Measurements from ENCODE around the gene TAL1. TPM values are rescaled to one million over a fixed set of nuclear protein-coding genes. Genes with fewer than 3 reads are reported as not detected.
A peak's percentile ranks its signal among the peaks of the same experiment; 100 is the strongest.

The TAL1 gene
- total and polyA plus RNA-seq, 7 donors: 1.2 to 3.9 (median 2.7) TPM; not detected in 1

- Histone ChIP-seq H3K27me3 (peaks cover 0 to 14% (median 0%) of the 10 kb centered on the region in 3 donors), H3K9me3 (no peaks in the 10 kb centered on the region), H3K27ac (no peak overlapping the region), H3K4me3 (no peak overlapping the region), H3K36me3 (no peaks in the 10 kb centered on the region), H3K4me1 (no peaks in the 10 kb centered on the region)
- peak; percentile 40 for DNase-seq
- intact Hi-C loops (cut with DNase I): no loop called here
- TF ChIP-seq POLR2AphosphoS5 (IDR thresholded peaks at IDR 0.05): no peak
- TF ChIP-seq EP300 (IDR thresholded peaks at IDR 0.05): no peak
- no peak for TF ChIP-seq CTCF (IDR thresholded peaks at IDR 0.05)
- TF ChIP-seq POLR2A (IDR thresholded peaks at IDR 0.05): no peak
- 56 to 80% methylated on average over 3 of the region's 3 CpGs for WGBS, 2 donors
These were observed 17.5 kb downstream of the TAL1 start for GRCh38 chr1:47214549-47214948.

- TF ChIP-seq EP300 (IDR thresholded peaks at IDR 0.05) (no peak), CTCF (IDR thresholded peaks at IDR 0.05) (no peak), POLR2A (IDR thresholded peaks at IDR 0.05) (no peak), POLR2AphosphoS5 (IDR thresholded peaks at IDR 0.05) (no peak)
These were observed 18.6 kb downstream of the TAL1 start for GRCh38 chr1:47213230-47213963.

GRCh38 chr1:47212636-47213229 lies 19.3 kb downstream of the TAL1 start:
- TF ChIP-seq CTCF (IDR thresholded peaks at IDR 0.05): no peak
- no peak for TF ChIP-seq POLR2AphosphoS5 (IDR thresholded peaks at IDR 0.05)
- Histone ChIP-seq H3K36me3 (no peaks in the 10 kb centered on the region), H3K27ac (peak overlapping the region in 1 of 4 donors; percentile 18), H3K4me1 (no peaks in the 10 kb centered on the region), H3K9me3 (no peaks in the 10 kb centered on the region), H3K27me3 (peaks cover 0 to 28% (median 0%) of the 10 kb centered on the region in 3 donors), H3K4me3 (no peak overlapping the region)
- intact Hi-C loops (cut with DNase I): no loop called here
- WGBS, 2 donors: 83 to 85% methylated on average over 4 of the region's 4 CpGs
- peak; percentile 28 for DNase-seq

More at GRCh38 chr1:47213230-47213963, 18.6 kb downstream of the TAL1 start:
- Histone ChIP-seq H3K4me3 (no peak overlapping the region), H3K27me3 (peaks cover 0 to 22% (median 0%) of the 10 kb centered on the region in 3 donors), H3K9me3 (no peaks in the 10 kb centered on the region), H3K27ac (no peak overlapping the region), H3K4me1 (no peaks in the 10 kb centered on the region), H3K36me3 (no peaks in the 10 kb centered on the region)
- WGBS, 2 donors: 69 to 80% methylated on average over 11 of the region's 11 CpGs
- peak; percentile 35 for DNase-seq
- intact Hi-C loops (cut with DNase I): no loop called here

- intact Hi-C loops (cut with DNase I): no loop called here
- H3K9me3 ChIP-seq: no peaks in the 10 kb centered on the region
- no peak overlapping the region for H3K4me3 ChIP-seq
- peak overlapping the region in 1 of 4 donors; percentile 18 for H3K27ac ChIP-seq
- peaks cover 0 to 28% (median 0%) of the 10 kb centered on the region in 3 donors for H3K27me3 ChIP-seq
- H3K36me3 ChIP-seq: no peaks in the 10 kb centered on the region
- WGBS, 2 donors: 46 to 76% methylated on average over 9 of the region's 9 CpGs
- TF ChIP-seq EP300 (IDR thresholded peaks at IDR 0.05): no peak
- peak in 1 of 4 donors; percentile 45 for TF ChIP-seq POLR2AphosphoS5 (IDR thresholded peaks at IDR 0.05)
- DNase-seq: peak; percentile 71
- H3K4me1 ChIP-seq: no peaks in the 10 kb centered on the region
These were observed 20.2 kb downstream of the TAL1 start for GRCh38 chr1:47211796-47212269.

- peaks cover 0 to 28% (median 0%) of the 10 kb centered on the region in 3 donors for H3K27me3 ChIP-seq
- peak; percentile 32 for DNase-seq
- 84 to 87% methylated on average over 3 of the region's 3 CpGs for WGBS, 2 donors
- no peaks in the 10 kb centered on the region for H3K36me3 ChIP-seq
- intact Hi-C loops (cut with DNase I): no loop called here
- no peaks in the 10 kb centered on the region for H3K9me3 ChIP-seq
- no peak overlapping the region for H3K27ac ChIP-seq
- no peaks in the 10 kb centered on the region for H3K4me1 ChIP-seq
- no peak for TF ChIP-seq CTCF (IDR thresholded peaks at IDR 0.05)
- TF ChIP-seq EP300 (IDR thresholded peaks at IDR 0.05): no peak
- H3K4me3 ChIP-seq: no peak overlapping the region
These were observed 21.4 kb downstream of the TAL1 start for GRCh38 chr1:47210666-47211065.
